ENCODE measurements around the gene BBS9. TPM values are rescaled to one million over a fixed set of nuclear protein-coding genes. Genes with fewer than 3 reads are reported as not detected.
"Not testable (repeated sequence)": the region's sequence is repeated elsewhere in the genome, so short reads cannot be mapped to it uniquely, and the experiment has no call there.

Gene BBS9
- polyA plus RNA-seq, 4 donors = 2.0 to 8.8 (median 3.0) TPM

GRCh38 chr7:33217595-33217994 lies 88.2 kb downstream of the BBS9 start:
- 89 to 95% (median 94%) methylated on average over 4 of the region's 4 CpGs for WGBS, 3 donors
- H3K9me3 ChIP-seq (ENCODE audit: control insufficient read depth in 2 of 2, insufficient read depth in 1 of 2, low read depth in 1 of 2, low read length in 1 of 2) = peaks cover 0 to 15% of the 10 kb centered on the region in 2 donors
- no peak for DNase-seq
- H3K4me1 ChIP-seq (ENCODE audit: control insufficient read depth in 3 of 3, insufficient read depth in 2 of 3, low read depth in 1 of 3, low read length in 2 of 3) = no peaks in the 10 kb centered on the region
- peaks cover 0 to 6% (median 0%) of the 10 kb centered on the region in 3 donors for H3K36me3 ChIP-seq (ENCODE audit: control insufficient read depth in 3 of 3, insufficient read depth in 2 of 3, low read depth in 1 of 3, low read length in 3 of 3)
- H3K4me3 ChIP-seq (ENCODE audit: low read depth in 1 of 3, low read length in 3 of 3) = no peak overlapping the region
- H3K27me3 ChIP-seq (ENCODE audit: control insufficient read depth in 3 of 3, insufficient read depth in 3 of 3, low read length in 3 of 3) = no peaks in the 10 kb centered on the region
- FAIRE-seq = no peak
- no peak overlapping the region for H3K27ac ChIP-seq (ENCODE audit: low read depth in 1 of 3, low read length in 2 of 3)

- not testable (repeated sequence) for H3K9me3 ChIP-seq (ENCODE audit: control insufficient read depth in 2 of 2, insufficient read depth in 1 of 2, low read depth in 1 of 2, low read length in 1 of 2); H3K4me3 ChIP-seq (ENCODE audit: low read depth in 1 of 3, low read length in 3 of 3); H3K27me3 ChIP-seq (ENCODE audit: control insufficient read depth in 3 of 3, insufficient read depth in 3 of 3, low read length in 3 of 3); H3K36me3 ChIP-seq (ENCODE audit: control insufficient read depth in 3 of 3, insufficient read depth in 2 of 3, low read depth in 1 of 3, low read length in 3 of 3); H3K4me1 ChIP-seq (ENCODE audit: control insufficient read depth in 3 of 3, insufficient read depth in 2 of 3, low read depth in 1 of 3, low read length in 2 of 3); DNase-seq; FAIRE-seq; H3K27ac ChIP-seq (ENCODE audit: low read depth in 1 of 3, low read length in 2 of 3)
- WGBS, 3 donors = 96 to 98% (median 98%) methylated on average over 27 to 38 of the region's 38 CpGs
Measured at GRCh38 chr7:33218841-33219535, 89.6 kb downstream of the BBS9 start.

- DNase-seq (no peak), FAIRE-seq (no peak)
- WGBS, 3 donors = 90 to 95% (median 93%) methylated on average over 4 of the region's 4 CpGs
- Histone ChIP-seq H3K27ac (ENCODE audit: low read depth in 1 of 3, low read length in 2 of 3) (no peak overlapping the region), H3K27me3 (ENCODE audit: control insufficient read depth in 3 of 3, insufficient read depth in 3 of 3, low read length in 3 of 3) (no peaks in the 10 kb centered on the region), H3K4me1 (ENCODE audit: control insufficient read depth in 3 of 3, insufficient read depth in 2 of 3, low read depth in 1 of 3, low read length in 2 of 3) (no peaks in the 10 kb centered on the region), H3K9me3 (ENCODE audit: control insufficient read depth in 2 of 2, insufficient read depth in 1 of 2, low read depth in 1 of 2, low read length in 1 of 2) (no peaks in the 10 kb centered on the region), H3K36me3 (ENCODE audit: control insufficient read depth in 3 of 3, insufficient read depth in 2 of 3, low read depth in 1 of 3, low read length in 3 of 3) (no peaks in the 10 kb centered on the region), H3K4me3 (ENCODE audit: low read depth in 1 of 3, low read length in 3 of 3) (no peak overlapping the region)
Measured at GRCh38 chr7:33220231-33220630, 90.9 kb downstream of the BBS9 start.

- FAIRE-seq (no peak), DNase-seq (no peak)
- no peaks in the 10 kb centered on the region for H3K36me3 ChIP-seq (ENCODE audit: control insufficient read depth in 3 of 3, insufficient read depth in 2 of 3, low read depth in 1 of 3, low read length in 3 of 3)
- H3K9me3 ChIP-seq (ENCODE audit: control insufficient read depth in 2 of 2, insufficient read depth in 1 of 2, low read depth in 1 of 2, low read length in 1 of 2) = no peaks in the 10 kb centered on the region
- H3K4me3 ChIP-seq (ENCODE audit: low read depth in 1 of 3, low read length in 3 of 3) = no peak overlapping the region
- no peak overlapping the region for H3K27ac ChIP-seq (ENCODE audit: low read depth in 1 of 3, low read length in 2 of 3)
- WGBS, 3 donors = 96 to 100% (median 97%) methylated on average over 1 of the region's 1 CpG
- H3K4me1 ChIP-seq (ENCODE audit: control insufficient read depth in 3 of 3, insufficient read depth in 2 of 3, low read depth in 1 of 3, low read length in 2 of 3) = no peaks in the 10 kb centered on the region
- no peaks in the 10 kb centered on the region for H3K27me3 ChIP-seq (ENCODE audit: control insufficient read depth in 3 of 3, insufficient read depth in 3 of 3, low read length in 3 of 3)
Measured at GRCh38 chr7:33221390-33221789, 92.0 kb downstream of the BBS9 start.

GRCh38 chr7:33232632-33233145 lies 103.3 kb downstream of the BBS9 start:
- no peaks in the 10 kb centered on the region for H3K36me3 ChIP-seq (ENCODE audit: control insufficient read depth in 3 of 3, insufficient read depth in 2 of 3, low read depth in 1 of 3, low read length in 3 of 3)
- FAIRE-seq = no peak
- 90 to 98% (median 92%) methylated on average over 1 of the region's 1 CpG for WGBS, 3 donors
- no peaks in the 10 kb centered on the region for H3K27me3 ChIP-seq (ENCODE audit: control insufficient read depth in 3 of 3, insufficient read depth in 3 of 3, low read length in 3 of 3)
- no peak overlapping the region for H3K4me3 ChIP-seq (ENCODE audit: low read depth in 1 of 3, low read length in 3 of 3)
- no peaks in the 10 kb centered on the region for H3K9me3 ChIP-seq (ENCODE audit: control insufficient read depth in 2 of 2, insufficient read depth in 1 of 2, low read depth in 1 of 2, low read length in 1 of 2)
- DNase-seq = no peak
- no peak overlapping the region for H3K27ac ChIP-seq (ENCODE audit: low read depth in 1 of 3, low read length in 2 of 3)
- H3K4me1 ChIP-seq (ENCODE audit: control insufficient read depth in 3 of 3, insufficient read depth in 2 of 3, low read depth in 1 of 3, low read length in 2 of 3) = no peaks in the 10 kb centered on the region

- Histone ChIP-seq H3K27me3 (ENCODE audit: control insufficient read depth in 3 of 3, insufficient read depth in 3 of 3, low read length in 3 of 3) (no peaks in the 10 kb centered on the region), H3K4me3 (ENCODE audit: low read depth in 1 of 3, low read length in 3 of 3) (no peak overlapping the region), H3K36me3 (ENCODE audit: control insufficient read depth in 3 of 3, insufficient read depth in 2 of 3, low read depth in 1 of 3, low read length in 3 of 3) (no peaks in the 10 kb centered on the region), H3K9me3 (ENCODE audit: control insufficient read depth in 2 of 2, insufficient read depth in 1 of 2, low read depth in 1 of 2, low read length in 1 of 2) (no peaks in the 10 kb centered on the region), H3K4me1 (ENCODE audit: control insufficient read depth in 3 of 3, insufficient read depth in 2 of 3, low read depth in 1 of 3, low read length in 2 of 3) (no peaks in the 10 kb centered on the region), H3K27ac (ENCODE audit: low read depth in 1 of 3, low read length in 2 of 3) (no peak overlapping the region)
- WGBS, 3 donors = 16 to 36% (median 21%) methylated on average over 3 of the region's 3 CpGs
- FAIRE-seq (no peak), DNase-seq (no peak)
Measured at GRCh38 chr7:33233659-33234058, 104.3 kb downstream of the BBS9 start.

- WGBS, 3 donors = 22 to 40% (median 37%) methylated on average over 2 of the region's 2 CpGs
- H3K27me3 ChIP-seq (ENCODE audit: control insufficient read depth in 3 of 3, insufficient read depth in 3 of 3, low read length in 3 of 3) = no peaks in the 10 kb centered on the region
- no peaks in the 10 kb centered on the region for H3K36me3 ChIP-seq (ENCODE audit: control insufficient read depth in 3 of 3, insufficient read depth in 2 of 3, low read depth in 1 of 3, low read length in 3 of 3)
- H3K4me3 ChIP-seq (ENCODE audit: low read depth in 1 of 3, low read length in 3 of 3) = no peak overlapping the region
- FAIRE-seq (no peak), DNase-seq (no peak)
- H3K4me1 ChIP-seq (ENCODE audit: control insufficient read depth in 3 of 3, insufficient read depth in 2 of 3, low read depth in 1 of 3, low read length in 2 of 3) = no peaks in the 10 kb centered on the region
- no peaks in the 10 kb centered on the region for H3K9me3 ChIP-seq (ENCODE audit: control insufficient read depth in 2 of 2, insufficient read depth in 1 of 2, low read depth in 1 of 2, low read length in 1 of 2)
- no peak overlapping the region for H3K27ac ChIP-seq (ENCODE audit: low read depth in 1 of 3, low read length in 2 of 3)
Measured at GRCh38 chr7:33237036-33237435, 107.7 kb downstream of the BBS9 start.

GRCh38 chr7:33243319-33243881 lies 114.0 kb downstream of the BBS9 start:
- Histone ChIP-seq H3K4me1 (ENCODE audit: control insufficient read depth in 3 of 3, insufficient read depth in 2 of 3, low read depth in 1 of 3, low read length in 2 of 3) (no peaks in the 10 kb centered on the region), H3K27ac (ENCODE audit: low read depth in 1 of 3, low read length in 2 of 3) (no peak overlapping the region), H3K27me3 (ENCODE audit: control insufficient read depth in 3 of 3, insufficient read depth in 3 of 3, low read length in 3 of 3) (no peaks in the 10 kb centered on the region), H3K36me3 (ENCODE audit: control insufficient read depth in 3 of 3, insufficient read depth in 2 of 3, low read depth in 1 of 3, low read length in 3 of 3) (no peaks in the 10 kb centered on the region), H3K4me3 (ENCODE audit: low read depth in 1 of 3, low read length in 3 of 3) (no peak overlapping the region), H3K9me3 (ENCODE audit: control insufficient read depth in 2 of 2, insufficient read depth in 1 of 2, low read depth in 1 of 2, low read length in 1 of 2) (no peaks in the 10 kb centered on the region)
- WGBS, 3 donors = 40 to 54% (median 46%) methylated on average over 2 of the region's 2 CpGs
- DNase-seq (peak; percentile 42 to 47), FAIRE-seq (peak; percentile 71)

Data from small intestine (tissue), 7 donors.